Mononuclear cell (primary cell): ENCODE results near the gene PDCD1LG2. TPM values are rescaled to one million over a fixed set of nuclear protein-coding genes. Genes with fewer than 3 reads are reported as not detected.

Experiments used
- H3K27me3 ChIP-seq: 2 replicates; pipeline ENCODE4 v1.6.0; 2011; ENCODE audit warnings: low read length, control low read depth; ENCODE audit not compliant: insufficient read depth
- H3K4me1 ChIP-seq: 2 replicates; pipeline ENCODE4 v1.5.1; 2011; ENCODE audit warnings: mild to moderate bottlenecking, low read length, control low read depth; ENCODE audit not compliant: insufficient read depth
- H3K4me3 ChIP-seq: 2 replicates; pipeline ENCODE4 v1.5.1; 2011; ENCODE audit warnings: mild to moderate bottlenecking, low read length, moderate library complexity
- H3K9me3 ChIP-seq: 2 replicates; pipeline ENCODE4 v1.5.1; 2011; ENCODE audit warnings: low read depth, mild to moderate bottlenecking, control low read depth, low read length
- total RNA-seq: library from RNA; depleted of rRNA; stranded (reverse); fragments of >200 nt; gene quantifications from one replicate; pipeline ENCODE4 v1.2.3, GENCODE V29; 2012

Gene PDCD1LG2
- total RNA-seq, 1 donor = not detected

DNA sequence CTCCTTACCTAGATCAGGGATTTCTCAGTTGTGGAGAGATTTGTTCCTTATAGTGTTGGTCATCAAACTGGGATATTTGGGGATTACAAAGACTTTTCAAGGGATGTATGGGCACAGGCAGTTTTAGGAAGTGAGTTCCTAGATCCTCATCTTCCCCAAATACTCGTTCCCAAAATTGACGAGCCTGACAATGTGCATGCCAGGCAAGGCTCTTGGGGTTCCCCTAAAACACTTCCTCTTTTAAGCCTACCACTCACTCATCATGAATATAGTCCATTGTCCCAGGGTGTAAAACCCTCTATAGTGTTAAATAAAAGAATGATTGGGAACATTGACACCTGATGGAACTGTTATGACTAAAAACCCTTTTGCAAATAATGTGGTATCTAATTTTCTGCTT, 26.4 kb downstream of the PDCD1LG2 start:
- no peak overlapping the region for H3K4me3 ChIP-seq
- no peaks in the 10 kb centered on the region for H3K9me3 ChIP-seq
- H3K4me1 ChIP-seq = peaks cover 18% of the 10 kb centered on the region
- H3K27me3 ChIP-seq = no peaks in the 10 kb centered on the region

DNA sequence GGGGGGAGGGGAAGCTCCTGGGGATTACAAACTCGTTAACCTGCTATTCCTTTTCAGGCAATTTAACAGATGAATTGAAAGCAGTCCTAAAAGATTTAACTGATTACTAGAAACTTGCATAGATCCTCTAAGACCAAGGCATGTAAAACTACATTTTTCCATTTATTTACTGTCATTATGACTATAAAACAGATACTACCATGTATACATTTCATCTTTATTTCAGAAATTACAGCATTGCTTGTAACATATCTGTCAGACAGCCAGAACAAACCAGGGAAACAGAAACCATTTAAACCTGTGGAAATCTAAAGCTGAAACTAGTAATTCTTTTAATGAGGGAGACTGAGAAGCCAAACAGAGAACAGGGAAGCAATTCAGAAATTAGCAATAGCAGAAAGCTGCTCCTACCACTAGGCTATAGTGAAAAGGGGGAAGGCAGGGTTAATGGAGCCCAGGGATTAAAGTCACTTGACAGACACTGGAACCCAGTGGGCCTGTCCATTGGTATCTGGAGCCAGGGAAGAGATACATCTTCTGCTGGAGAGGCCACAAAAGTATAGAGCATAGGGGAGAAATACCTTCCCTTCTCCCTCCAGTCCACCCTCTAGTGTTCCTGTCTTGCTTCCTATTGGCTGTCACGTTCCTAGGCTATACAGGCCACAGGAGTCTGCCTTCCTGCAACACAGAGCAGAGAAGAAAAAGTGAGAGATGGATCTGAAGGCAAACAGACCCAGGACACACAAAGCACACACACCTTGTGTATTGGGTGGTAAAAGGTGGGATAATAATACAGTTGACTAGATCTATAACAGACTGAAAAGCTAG, 33.8 kb downstream of the PDCD1LG2 start:
- H3K4me3 ChIP-seq = no peak overlapping the region
- no peaks in the 10 kb centered on the region for H3K4me1 ChIP-seq
- H3K27me3 ChIP-seq = no peaks in the 10 kb centered on the region
- H3K9me3 ChIP-seq = no peaks in the 10 kb centered on the region

DNA sequence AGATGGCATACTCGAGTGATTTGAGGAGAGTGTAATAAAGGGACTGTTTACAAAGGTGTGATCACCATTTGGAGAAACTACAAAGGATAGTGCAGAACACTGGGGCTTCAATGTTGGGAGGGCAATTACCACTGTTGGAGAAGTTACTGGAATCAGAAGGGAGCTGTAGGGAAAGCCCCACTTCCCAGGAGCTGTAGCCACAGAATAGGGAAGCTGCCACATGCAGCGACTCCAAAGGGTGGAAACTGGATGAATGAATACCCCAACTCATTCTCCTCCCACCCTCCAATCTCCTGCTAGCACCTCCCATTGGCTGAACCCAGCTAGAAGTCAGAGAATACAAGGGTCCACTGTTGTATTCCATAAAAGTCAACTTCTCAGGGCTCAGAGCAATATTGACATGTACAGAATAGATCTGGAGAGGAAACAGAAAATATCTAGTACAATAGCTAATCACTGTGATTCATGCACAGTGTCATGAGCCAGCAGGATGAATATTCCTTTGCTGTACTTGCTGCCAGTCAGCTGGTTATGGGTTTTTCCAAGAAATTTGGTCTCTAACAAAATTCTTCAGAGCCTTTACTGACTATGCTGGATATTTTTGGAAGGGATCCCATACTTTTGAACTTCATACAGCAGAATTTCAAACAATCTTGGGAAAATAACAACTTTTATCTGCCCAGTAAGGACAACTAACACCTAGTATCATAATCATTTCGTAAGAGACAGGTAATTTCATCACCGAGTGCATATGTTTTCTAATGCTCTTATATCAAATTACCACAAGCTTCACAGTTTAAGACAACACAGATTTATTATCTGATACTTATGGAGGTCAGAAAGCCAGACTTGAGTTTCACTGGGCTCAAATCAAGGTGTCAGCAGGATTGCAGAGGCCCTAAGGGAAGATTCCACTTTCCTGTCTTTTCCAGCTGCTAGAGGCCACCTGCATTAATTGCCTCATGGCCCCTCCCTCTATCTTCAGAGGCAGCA, 39.6 kb downstream of the PDCD1LG2 start:
- Histone ChIP-seq H3K4me3 (no peak overlapping the region), H3K4me1 (no peaks in the 10 kb centered on the region), H3K9me3 (no peaks in the 10 kb centered on the region), H3K27me3 (no peaks in the 10 kb centered on the region)

DNA sequence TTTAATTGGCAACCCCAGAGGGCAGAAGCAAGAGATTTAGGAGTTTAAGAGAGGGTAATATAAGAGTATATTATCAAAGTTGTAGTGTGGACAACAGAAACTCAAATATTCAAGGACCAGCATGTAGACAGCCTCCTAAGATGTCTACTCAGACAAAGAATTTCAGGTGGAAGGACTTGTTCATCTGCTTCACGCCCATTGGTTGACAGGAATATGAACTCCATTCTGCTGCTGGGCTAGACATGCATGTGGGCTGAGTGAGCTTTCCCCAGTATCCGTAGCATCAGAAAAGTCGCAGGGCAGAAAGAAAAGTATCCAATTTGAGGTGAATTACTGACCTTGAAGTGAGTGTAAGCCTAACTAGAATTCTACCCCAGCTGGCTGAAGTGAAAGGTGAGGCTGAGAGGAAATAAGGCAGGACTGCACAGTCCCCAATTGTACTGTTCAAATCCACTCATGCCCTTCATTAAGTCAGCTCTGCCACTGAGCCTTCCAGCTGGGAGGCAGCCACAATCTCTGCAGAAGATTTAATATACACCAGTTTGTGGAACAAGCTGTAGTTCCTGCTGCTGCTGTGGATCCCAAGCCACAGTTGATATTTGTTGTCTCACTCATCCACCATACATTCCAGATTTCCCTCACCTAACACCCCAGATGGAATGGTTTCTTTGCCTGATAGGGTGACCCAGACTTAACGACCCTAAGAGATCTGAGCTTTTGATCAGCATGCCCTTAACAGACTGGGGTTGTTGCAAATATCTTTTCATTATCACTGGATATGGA, 41.2 kb downstream of the PDCD1LG2 start:
- H3K4me3 ChIP-seq = no peak overlapping the region
- H3K27me3 ChIP-seq = no peaks in the 10 kb centered on the region
- H3K4me1 ChIP-seq = peaks cover 8% of the 10 kb centered on the region
- H3K9me3 ChIP-seq = no peaks in the 10 kb centered on the region

DNA sequence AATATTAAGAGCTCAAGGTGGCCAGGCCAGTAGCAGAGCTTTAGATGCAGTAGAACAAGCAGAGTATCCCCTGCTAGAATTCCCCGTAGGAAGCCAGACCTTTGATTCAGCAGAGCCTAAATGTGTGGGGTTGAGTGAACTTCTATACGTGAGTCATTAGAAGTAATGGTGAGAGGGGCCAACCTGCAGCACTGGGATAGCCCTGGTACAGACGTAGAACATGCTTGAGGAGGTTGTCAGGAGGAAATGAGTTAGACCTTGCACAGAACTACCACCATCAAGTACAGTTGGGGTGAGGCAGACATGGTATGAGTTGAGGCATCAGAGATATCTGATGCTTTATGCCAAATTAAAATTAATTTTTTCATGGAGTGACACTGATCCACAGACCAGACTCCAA, 42.0 kb downstream of the PDCD1LG2 start:
- Histone ChIP-seq H3K9me3 (no peaks in the 10 kb centered on the region), H3K4me1 (peaks cover 15% of the 10 kb centered on the region), H3K27me3 (no peaks in the 10 kb centered on the region), H3K4me3 (no peak overlapping the region)

DNA sequence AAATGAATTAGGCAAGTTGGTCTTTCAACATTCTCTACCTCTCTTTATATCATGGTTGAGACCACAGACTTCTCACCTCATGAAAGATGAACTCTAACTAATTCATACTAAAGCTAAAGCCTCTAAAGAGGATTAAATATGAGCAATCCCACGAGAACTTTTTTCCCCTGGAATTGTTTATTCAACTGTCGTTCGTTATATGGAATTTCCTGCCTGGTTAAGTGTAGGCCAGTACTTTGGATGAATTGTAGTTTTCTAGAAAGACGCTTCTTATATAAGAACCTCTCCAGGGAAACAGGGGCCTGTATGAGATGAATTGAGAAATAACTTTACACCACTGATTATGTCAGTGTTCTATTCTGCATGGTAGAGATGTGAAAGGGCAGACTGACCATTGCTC, 42.9 kb downstream of the PDCD1LG2 start:
- Histone ChIP-seq H3K27me3 (no peaks in the 10 kb centered on the region), H3K4me1 (peaks cover 24% of the 10 kb centered on the region), H3K4me3 (no peak overlapping the region), H3K9me3 (no peaks in the 10 kb centered on the region)

DNA sequence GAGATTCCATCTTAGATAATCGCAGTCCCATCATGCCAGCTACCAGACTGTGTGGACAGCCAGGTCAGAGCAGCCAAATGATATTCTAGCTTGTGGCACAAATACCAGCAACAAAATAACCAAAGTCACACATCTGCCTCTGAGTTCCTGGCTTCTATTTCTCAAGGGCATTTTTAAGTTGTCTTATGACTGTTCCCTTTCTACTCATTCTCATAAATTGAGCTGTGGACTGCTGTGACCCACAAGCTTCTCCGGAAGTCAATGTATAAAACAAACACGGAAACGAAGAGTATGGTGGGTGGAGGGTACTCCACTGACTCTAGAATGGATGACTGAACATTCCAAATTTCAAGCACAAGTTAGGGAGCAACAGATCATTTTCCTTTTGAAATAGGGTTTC, 43.9 kb downstream of the PDCD1LG2 start:
- peaks cover 34% of the 10 kb centered on the region for H3K4me1 ChIP-seq

DNA sequence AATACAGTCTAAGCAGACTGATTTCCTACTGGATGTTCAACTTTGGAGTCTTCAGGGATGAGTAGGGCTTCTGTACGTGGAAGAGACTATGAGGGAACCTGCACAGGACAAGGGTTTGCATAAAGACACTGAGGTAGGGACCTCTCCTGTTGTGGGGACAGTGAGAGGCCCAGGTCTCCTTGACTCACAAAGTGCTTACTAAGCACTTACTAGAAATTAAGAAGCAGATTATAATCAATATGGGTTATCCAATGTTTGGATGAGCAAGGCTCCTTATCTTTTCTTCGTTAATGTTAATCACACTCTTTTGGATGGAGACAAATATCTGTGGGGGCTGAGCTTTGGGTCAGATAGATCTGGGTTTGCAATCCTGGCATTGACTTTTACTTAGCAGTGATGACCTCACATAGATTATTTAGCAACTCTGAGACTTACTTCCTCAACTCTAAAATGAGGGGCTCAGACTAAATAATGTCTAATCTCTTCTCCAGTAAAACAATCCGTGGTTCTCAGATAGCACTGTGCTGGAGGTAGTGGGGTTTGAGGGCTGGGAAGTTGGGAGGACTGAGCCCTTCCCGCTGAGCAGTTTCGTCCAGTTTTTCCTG, 45.9 kb downstream of the PDCD1LG2 start:
- peaks cover 54% of the 10 kb centered on the region for H3K4me1 ChIP-seq
- H3K27me3 ChIP-seq = no peaks in the 10 kb centered on the region
- no peak overlapping the region for H3K4me3 ChIP-seq
- no peaks in the 10 kb centered on the region for H3K9me3 ChIP-seq

More for the DNA sequence above, 43.9 kb downstream of the PDCD1LG2 start:
- no peaks in the 10 kb centered on the region for H3K9me3 ChIP-seq
- no peaks in the 10 kb centered on the region for H3K27me3 ChIP-seq
- H3K4me3 ChIP-seq = no peak overlapping the region

DNA sequence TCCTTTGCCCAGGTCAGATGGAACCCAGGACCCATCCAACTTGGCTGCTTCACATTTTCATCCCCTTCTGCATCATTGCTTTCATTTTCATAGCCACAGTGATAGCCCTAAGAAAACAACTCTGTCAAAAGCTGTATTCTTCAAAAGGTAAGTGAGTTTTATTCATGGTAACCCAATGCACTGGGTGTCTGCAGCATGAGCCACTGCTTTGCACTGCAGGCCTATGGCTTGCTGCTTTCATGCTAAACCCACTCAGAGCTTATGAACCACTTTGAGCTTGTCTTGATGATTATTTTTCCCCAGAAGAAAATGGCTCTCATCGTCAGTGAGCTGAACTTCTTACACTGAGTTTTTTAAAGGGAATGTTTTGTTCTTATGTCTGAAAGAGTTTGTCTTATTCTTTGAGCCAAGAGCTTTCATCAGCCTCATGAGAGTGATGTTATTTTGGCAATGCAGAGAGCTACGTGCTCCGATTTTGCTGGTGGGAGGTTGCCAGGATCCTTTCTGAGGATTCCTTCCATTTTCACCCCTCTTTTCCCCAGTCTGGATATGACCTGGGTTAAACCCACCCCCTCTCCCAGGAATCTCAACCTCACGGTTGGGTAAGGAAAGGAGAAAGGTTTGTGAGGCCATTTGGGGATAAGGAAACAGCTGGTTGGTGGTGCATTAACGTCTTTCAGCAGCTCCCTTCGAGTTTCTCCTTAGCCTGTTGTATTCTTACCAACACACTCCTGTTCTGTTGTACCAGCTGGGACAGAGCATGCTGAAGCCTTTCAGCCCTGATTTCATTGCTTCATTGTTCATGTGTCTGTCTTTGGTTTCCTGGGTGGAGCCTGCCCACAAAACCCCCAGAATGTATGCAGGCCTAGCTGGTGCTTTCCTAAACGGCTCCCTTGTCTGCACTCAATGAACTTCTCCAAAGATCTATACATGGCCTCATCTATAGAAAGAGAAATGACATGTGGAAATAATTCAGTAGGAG, 47.6 kb downstream of the PDCD1LG2 start:
- Histone ChIP-seq H3K27me3 (no peaks in the 10 kb centered on the region), H3K4me3 (no peak overlapping the region), H3K9me3 (no peaks in the 10 kb centered on the region), H3K4me1 (peaks cover 64% of the 10 kb centered on the region)

DNA sequence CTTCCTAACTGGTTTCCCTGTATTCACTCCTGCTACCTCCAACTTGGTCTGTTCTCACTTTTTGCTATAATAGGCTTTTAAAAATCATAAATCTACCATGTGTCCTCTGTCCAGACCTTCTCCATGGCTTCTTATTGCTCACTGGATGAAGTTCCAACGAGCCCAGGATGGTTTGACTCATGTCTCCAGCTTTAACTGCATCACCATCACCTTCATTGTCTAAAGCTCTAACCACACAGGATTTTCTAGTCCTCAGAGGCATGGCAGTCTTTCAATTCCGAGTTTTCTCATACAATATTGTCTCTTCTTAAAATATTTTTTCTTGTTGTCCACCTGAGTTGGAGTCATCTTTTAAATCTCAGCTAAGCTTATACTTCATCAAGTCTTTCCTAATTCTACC, 49.3 kb downstream of the PDCD1LG2 start:
- Histone ChIP-seq H3K4me3 (no peak overlapping the region), H3K27me3 (no peaks in the 10 kb centered on the region), H3K4me1 (peaks cover 76% of the 10 kb centered on the region), H3K9me3 (no peaks in the 10 kb centered on the region)

DNA sequence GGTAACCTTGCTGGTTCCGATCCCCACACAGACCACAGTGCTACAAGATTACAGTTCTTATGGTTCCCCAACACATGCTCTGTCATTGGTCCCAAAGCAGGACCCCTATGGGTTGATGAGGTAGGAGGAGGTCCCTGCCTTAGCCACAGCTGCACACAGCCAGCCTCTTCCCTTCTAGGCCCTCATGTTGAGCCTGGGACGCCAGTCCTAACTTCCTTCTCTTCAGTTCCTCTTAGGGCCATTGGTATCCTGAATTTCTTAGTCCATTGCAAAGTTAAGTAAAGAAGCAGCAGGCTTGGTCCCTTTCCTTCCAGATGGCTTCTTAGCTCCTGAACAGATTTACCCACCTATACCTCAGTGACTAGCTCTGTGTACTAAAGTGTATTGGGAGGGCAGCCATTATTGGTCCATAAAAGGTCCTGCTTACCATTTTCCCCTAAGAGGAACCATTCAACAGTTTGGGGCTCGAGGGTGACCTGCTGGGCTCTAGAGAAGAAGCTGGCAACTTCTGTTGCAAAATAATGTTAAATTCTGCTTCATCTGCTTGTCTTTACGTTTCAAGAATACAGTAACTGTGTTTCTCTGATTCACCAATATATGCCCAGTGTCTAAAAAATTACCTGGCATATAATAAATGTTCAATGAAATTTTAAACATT, 50.2 kb downstream of the PDCD1LG2 start:
- H3K4me1 ChIP-seq = peaks cover 76% of the 10 kb centered on the region
- H3K9me3 ChIP-seq = no peaks in the 10 kb centered on the region
- H3K27me3 ChIP-seq = no peaks in the 10 kb centered on the region
- no peak overlapping the region for H3K4me3 ChIP-seq

DNA sequence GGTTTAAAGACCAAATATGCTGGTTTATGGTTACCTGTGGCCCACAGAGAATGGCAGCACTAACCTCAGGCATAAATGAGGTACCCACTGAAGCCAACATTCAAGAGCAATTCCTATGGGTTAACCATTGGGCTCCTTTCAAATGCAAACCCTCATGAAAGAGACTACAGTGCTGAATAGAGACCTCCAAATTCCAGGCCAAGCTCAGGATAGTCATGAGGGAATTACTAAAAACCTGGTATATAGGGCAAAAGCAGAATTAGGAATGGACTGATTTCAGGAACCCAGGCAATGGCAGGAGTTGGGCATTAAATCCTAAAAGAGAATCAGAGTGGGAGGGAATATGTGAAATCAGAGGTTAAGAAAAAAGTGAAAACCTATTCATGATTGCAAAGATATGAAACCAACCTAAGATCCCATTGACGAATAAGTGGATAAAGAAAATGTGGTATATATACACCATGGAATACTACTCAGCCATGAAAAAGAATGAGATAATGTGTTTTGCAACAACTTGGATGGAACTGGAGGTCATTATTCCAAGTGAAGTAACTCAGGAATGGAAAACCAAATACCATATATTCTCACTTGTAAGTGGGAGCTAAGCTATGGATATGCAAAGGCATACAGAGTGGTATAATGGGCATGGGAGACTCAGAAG, 51.6 kb downstream of the PDCD1LG2 start:
- peaks cover 73% of the 10 kb centered on the region for H3K4me1 ChIP-seq
- no peaks in the 10 kb centered on the region for H3K9me3 ChIP-seq
- H3K4me3 ChIP-seq = no peak overlapping the region
- no peaks in the 10 kb centered on the region for H3K27me3 ChIP-seq
